DND-41 (cell line): ENCODE measurements around the gene GCC1.

Experiments used
- EZH2 ChIP-seq: IDR thresholded peaks from 3 replicates; pipeline ENCODE4 v1.6.1; 2012; ENCODE audit warnings: borderline replicate concordance, low read depth, mild to moderate bottlenecking, moderate library complexity, low read length, inconsistent platforms; ENCODE audit not compliant: severe bottlenecking
- TF ChIP-seq, protein P1 (sequence below): IDR thresholded peaks from 2 replicates; pipeline ENCODE4 v1.5.1; 2012; ENCODE audit warnings: borderline replicate concordance, low read length, moderate library complexity, mild to moderate bottlenecking; ENCODE audit not compliant: poor library complexity, severe bottlenecking; ENCODE audit errors: extremely low read depth

DNA sequence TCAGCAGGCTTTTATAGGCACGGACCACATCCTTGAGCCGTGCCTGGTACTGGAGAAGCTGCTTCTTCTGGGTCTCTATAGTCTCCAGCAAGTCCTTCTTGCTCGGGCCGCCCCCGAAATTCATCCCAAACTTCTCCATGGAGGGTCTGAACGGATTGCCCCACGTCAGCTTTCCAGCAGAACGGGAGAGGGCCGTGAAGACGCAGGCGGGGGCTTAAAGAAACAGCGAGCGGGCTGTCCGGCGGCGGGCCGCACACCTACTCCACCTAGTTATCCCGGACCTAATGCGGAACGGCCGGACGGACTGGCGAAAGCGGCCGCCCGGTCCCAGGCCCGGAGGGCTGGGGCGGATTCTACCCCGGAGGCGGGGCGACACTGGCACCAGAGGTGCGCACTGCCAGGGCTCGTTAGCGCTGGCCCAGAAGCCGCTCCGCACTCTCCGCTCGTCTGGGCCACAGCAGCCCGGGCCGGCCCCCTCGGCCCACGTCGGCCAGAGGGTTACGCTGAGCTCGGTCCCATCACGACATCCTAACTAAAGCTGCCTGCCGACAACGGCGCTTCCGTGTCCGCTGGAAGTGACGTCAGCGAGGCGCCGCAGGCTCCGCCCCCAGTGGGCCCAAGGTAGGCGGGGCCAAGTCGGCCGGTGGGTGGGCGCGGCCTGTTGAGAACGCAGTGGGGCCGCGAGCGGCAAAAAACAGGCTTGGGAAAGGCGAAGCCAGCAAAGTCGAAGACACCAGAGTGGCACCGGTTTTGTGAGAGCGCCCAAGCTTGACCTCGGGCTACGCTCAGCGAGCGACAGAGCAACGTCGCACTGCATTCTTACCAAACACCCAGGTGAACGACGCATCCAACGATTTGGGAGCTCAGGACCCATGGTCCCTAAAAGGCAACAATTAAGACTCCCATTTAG, at the start of gene GCC1:
- TF ChIP-seq, protein P1, sequence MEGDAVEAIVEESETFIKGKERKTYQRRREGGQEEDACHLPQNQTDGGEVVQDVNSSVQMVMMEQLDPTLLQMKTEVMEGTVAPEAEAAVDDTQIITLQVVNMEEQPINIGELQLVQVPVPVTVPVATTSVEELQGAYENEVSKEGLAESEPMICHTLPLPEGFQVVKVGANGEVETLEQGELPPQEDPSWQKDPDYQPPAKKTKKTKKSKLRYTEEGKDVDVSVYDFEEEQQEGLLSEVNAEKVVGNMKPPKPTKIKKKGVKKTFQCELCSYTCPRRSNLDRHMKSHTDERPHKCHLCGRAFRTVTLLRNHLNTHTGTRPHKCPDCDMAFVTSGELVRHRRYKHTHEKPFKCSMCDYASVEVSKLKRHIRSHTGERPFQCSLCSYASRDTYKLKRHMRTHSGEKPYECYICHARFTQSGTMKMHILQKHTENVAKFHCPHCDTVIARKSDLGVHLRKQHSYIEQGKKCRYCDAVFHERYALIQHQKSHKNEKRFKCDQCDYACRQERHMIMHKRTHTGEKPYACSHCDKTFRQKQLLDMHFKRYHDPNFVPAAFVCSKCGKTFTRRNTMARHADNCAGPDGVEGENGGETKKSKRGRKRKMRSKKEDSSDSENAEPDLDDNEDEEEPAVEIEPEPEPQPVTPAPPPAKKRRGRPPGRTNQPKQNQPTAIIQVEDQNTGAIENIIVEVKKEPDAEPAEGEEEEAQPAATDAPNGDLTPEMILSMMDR, result no peak
- TF ChIP-seq EZH2, result no peak
